Measurements from ENCODE around the gene PHLDB1.

PHLDB1 gene

DNA sequence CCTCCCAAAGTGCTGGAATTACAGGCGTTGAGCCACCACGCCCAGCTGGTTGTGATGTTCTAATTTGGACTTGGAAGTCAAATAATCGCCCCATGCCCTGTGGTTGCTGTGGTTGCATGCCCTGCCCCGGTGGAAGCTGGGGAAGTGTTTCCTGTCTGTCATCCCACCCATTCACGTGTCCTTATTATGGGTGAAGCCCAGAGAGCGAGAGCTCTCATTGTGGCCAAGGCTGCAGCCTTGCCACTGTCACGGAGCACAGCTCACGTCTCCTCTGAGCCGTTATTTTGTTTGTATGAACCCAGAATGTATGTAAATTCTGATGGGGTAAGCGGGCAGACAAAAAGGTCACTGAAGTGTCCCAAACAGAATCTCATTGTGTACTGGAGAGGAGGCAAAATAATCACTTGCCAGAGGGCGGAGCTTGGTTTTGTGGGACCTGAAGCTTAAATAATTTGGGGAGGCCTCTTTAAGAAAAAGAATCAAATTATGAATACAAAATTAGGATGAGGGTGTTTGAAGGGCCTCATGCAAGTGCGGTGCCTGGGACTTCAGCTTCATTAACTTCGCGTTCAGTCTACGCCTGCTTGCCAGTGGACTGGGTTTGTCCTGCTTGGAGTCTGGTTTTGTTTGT lies 97.8 kb downstream of the PHLDB1 start:
- TF ChIP-seq, protein P1, sequence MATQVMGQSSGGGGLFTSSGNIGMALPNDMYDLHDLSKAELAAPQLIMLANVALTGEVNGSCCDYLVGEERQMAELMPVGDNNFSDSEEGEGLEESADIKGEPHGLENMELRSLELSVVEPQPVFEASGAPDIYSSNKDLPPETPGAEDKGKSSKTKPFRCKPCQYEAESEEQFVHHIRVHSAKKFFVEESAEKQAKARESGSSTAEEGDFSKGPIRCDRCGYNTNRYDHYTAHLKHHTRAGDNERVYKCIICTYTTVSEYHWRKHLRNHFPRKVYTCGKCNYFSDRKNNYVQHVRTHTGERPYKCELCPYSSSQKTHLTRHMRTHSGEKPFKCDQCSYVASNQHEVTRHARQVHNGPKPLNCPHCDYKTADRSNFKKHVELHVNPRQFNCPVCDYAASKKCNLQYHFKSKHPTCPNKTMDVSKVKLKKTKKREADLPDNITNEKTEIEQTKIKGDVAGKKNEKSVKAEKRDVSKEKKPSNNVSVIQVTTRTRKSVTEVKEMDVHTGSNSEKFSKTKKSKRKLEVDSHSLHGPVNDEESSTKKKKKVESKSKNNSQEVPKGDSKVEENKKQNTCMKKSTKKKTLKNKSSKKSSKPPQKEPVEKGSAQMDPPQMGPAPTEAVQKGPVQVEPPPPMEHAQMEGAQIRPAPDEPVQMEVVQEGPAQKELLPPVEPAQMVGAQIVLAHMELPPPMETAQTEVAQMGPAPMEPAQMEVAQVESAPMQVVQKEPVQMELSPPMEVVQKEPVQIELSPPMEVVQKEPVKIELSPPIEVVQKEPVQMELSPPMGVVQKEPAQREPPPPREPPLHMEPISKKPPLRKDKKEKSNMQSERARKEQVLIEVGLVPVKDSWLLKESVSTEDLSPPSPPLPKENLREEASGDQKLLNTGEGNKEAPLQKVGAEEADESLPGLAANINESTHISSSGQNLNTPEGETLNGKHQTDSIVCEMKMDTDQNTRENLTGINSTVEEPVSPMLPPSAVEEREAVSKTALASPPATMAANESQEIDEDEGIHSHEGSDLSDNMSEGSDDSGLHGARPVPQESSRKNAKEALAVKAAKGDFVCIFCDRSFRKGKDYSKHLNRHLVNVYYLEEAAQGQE (IDR thresholded peaks at IDR 0.05; ENCODE audit: low read depth) = no peak
- no peak for TF ChIP-seq NFIC (IDR thresholded peaks at IDR 0.05)
- TF ChIP-seq CEBPB (IDR thresholded peaks at IDR 0.05) = no peak

DNA sequence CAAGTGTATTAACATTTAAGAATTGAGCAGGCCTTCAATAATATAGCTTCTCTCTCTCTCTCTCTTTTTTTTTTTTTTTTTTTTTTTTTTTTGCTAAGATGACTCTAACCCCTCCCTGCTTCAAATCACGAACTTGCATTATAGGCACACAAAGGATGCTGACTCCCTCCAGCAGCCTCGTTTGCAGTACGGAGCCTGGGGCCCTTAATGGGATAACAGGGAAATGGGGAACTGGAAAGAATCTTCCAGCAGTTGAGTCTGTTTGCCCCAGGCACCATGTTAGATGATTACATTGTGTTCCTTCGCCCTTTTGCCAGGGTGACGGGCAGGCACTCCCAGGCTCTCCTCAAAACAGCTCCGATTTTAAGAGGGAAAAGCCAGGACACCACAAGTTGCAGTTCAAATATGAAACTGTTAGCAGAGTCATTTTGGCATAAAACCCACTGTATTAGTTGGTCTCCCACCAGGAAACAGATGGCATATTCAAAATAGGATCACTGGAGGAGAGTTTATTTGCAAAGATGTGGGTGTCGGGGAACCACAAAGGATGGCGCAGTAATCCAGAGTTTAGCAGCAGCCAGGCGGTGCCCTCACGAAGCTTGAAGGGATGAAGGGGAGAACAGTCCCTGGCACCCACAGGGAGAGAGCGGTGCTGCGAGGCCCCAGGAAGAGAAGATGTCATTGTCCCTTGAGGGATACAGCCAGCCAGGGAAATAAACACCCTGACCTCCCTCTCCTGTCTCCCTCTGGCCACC lies 98.6 kb downstream of the PHLDB1 start:
- no peak for TF ChIP-seq NFIC (IDR thresholded peaks at IDR 0.05)
- no peak for TF ChIP-seq RAD21 (IDR thresholded peaks at IDR 0.05; ENCODE audit: low read depth)
- no peak for TF ChIP-seq EP300 (IDR thresholded peaks at IDR 0.05; ENCODE audit: borderline replicate concordance)

DNA sequence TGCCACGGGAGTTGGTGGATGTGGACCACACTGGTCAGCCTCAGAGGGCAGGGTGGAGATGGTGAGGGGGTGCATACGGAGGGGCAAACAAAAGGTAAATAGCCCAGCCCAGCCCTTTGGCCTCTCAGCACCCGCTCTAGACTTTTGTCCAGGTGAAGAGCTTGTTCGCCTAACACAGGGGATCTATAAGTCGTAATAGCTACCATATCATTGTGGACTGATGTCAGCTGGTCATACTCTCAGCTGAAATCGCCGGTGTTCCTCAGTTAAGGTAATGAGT lies 99.1 kb downstream of the PHLDB1 start:
- TF ChIP-seq TCF12 (IDR thresholded peaks at IDR 0.05; ENCODE audit: low read depth) (no peak), TEAD4 (IDR thresholded peaks at IDR 0.05) (no peak), TAF1 (IDR thresholded peaks at IDR 0.05; ENCODE audit: low read depth) (no peak), EP300 (IDR thresholded peaks at IDR 0.05; ENCODE audit: borderline replicate concordance) (no peak), CEBPB (IDR thresholded peaks at IDR 0.05) (no peak), ZBTB7A (IDR thresholded peaks at IDR 0.05; ENCODE audit: low read depth) (no peak), YY1 (IDR thresholded peaks at IDR 0.05; ENCODE audit: low read depth) (no peak), FOXM1 (IDR thresholded peaks at IDR 0.05; ENCODE audit: borderline replicate concordance, low read depth) (no peak), NFIC (IDR thresholded peaks at IDR 0.05) (no peak), EGR1 (IDR thresholded peaks at IDR 0.05) (no peak), RAD21 (IDR thresholded peaks at IDR 0.05; ENCODE audit: low read depth) (no peak), CREB1 (IDR thresholded peaks at IDR 0.05; ENCODE audit: low read depth) (no peak)
- TF ChIP-seq, protein P2, sequence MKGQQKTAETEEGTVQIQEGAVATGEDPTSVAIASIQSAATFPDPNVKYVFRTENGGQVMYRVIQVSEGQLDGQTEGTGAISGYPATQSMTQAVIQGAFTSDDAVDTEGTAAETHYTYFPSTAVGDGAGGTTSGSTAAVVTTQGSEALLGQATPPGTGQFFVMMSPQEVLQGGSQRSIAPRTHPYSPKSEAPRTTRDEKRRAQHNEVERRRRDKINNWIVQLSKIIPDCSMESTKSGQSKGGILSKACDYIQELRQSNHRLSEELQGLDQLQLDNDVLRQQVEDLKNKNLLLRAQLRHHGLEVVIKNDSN (IDR thresholded peaks at IDR 0.05) = no peak
- TF ChIP-seq, protein P1 (IDR thresholded peaks at IDR 0.05; ENCODE audit: low read depth) = no peak
- TF ChIP-seq, protein P3, sequence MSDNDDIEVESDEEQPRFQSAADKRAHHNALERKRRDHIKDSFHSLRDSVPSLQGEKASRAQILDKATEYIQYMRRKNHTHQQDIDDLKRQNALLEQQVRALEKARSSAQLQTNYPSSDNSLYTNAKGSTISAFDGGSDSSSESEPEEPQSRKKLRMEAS (IDR thresholded peaks at IDR 0.05) = no peak
